Measurements from ENCODE around the gene EMX1.

EMX1 gene

GRCh38 chr2:72938455-72938854, 21.1 kb downstream of the EMX1 start:
- ATAC-seq (ENCODE audit: low read depth) (no peak), DNase-seq (ENCODE audit: low spot score in 2 of 2) (no peak)
- Mint-ChIP-seq H3K4me3 (no peak overlapping the region), H3K4me1 (no peaks in the 10 kb centered on the region), H3K9me3 (no peaks in the 10 kb centered on the region), H3K36me3 (no peaks in the 10 kb centered on the region), H3K27me3 (peaks cover 16% of the 10 kb centered on the region), H3K27ac (no peak overlapping the region)

DNA sequence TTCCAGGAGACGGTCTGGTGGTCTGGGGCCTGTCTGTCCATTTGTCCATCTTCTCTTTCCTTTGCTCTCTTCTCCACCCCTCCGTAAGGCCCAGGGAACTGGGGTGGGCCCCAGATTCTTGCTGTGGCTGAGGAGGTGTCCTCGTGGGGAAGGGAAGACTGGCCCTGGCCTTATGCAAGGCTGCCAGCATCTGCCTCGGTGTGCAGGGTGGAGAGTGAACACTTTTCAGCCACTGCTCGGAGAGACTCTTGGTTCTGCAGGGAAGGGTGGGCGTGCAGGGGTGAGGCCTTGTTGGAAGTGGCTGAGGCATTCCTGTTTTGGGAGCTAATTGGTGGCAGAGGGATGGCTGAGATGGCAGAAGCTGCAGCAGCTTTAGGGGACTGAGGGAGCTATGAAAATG, 23.0 kb downstream of the EMX1 start:
- Mint-ChIP-seq H3K9me3 (no peaks in the 10 kb centered on the region), H3K4me1 (no peaks in the 10 kb centered on the region), H3K27ac (no peak overlapping the region), H3K4me3 (no peak overlapping the region), H3K36me3 (peaks cover 3% of the 10 kb centered on the region), H3K27me3 (peaks cover 11% of the 10 kb centered on the region)
- ATAC-seq (ENCODE audit: low read depth) (no peak), DNase-seq (ENCODE audit: low spot score in 2 of 2) (no peak)

DNA sequence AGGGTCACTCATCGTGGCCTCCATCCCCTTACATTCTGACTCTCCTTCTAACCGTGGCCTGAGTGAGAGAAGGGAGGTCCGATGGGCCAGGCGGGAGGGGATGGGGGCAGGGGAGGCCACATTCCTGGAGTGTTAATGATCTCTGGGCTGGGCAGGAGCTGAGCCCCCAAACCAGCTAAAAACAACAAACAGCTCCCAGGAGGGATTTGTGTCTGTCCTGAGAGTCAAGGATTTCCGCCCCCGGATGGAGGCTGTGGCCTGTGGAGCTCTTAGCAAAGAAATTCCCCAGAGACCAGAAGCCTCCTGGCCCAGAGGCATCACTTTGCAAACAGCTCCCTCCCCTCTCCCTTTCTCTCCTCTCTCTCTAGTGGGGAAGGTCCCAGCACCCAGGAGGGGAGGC, 23.5 kb downstream of the EMX1 start:
- peaks cover 5% of the 10 kb centered on the region for H3K36me3 Mint-ChIP-seq
- H3K9me3 Mint-ChIP-seq = no peaks in the 10 kb centered on the region
- DNase-seq (ENCODE audit: low spot score in 2 of 2) (no peak), ATAC-seq (ENCODE audit: low read depth) (no peak)
- no peak overlapping the region for H3K27ac Mint-ChIP-seq
- no peaks in the 10 kb centered on the region for H3K4me1 Mint-ChIP-seq
- peaks cover 7% of the 10 kb centered on the region for H3K27me3 Mint-ChIP-seq
- no peak overlapping the region for H3K4me3 Mint-ChIP-seq

DNA sequence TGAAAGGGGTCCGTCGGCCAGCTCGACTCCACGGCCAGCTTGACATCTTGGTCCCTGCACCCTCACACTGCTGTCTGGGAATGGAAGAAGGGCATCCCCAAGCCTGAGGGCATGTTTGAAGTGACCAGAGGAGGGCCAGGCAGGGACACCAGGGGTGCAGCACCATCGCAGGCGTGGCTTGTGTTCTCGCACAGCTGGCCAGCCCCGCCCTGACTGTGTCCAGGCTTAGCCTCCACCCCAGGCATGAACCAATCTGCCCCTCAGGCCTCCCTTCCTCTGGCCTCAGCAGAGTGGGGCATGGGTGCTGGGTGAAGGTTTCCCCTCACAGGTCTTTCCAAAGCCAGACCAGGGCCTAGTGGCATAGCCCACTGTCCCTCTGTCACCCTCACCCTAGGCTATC, 25.0 kb downstream of the EMX1 start:
- no peaks in the 10 kb centered on the region for H3K4me1 Mint-ChIP-seq
- peaks cover 4% of the 10 kb centered on the region for H3K27me3 Mint-ChIP-seq
- no peaks in the 10 kb centered on the region for H3K9me3 Mint-ChIP-seq
- H3K4me3 Mint-ChIP-seq = no peak overlapping the region
- peaks cover 5% of the 10 kb centered on the region for H3K36me3 Mint-ChIP-seq
- ATAC-seq (ENCODE audit: low read depth) (no peak), DNase-seq (ENCODE audit: low spot score in 2 of 2) (no peak)
- no peak overlapping the region for H3K27ac Mint-ChIP-seq

DNA sequence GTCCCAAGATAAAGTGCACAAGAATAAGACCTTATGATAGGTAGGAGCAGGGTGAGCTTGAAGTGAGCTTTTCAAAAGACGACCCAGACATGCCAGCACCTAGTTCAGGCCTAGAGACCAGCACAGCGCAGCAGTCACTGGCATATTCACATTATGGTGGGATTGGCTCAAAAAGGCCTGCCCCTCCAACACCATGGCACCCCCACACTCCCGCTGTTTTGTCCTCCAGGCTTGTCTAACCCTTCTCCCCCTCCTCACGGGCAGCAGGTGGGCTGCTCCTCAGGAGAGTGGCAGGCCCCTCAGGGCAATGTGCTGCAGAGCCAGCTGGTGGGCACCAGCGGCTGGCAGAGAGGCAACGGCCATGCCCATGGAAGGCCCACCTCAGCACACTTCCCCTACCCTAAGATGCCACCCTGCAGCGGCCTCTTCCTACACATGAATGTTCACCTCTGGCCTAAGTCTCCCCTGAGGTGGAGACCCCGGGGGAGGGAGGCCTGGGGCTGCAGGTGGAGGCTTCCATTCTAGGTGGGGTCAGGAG, 25.6 kb downstream of the EMX1 start:
- Mint-ChIP-seq H3K27me3 (peaks cover 1% of the 10 kb centered on the region), H3K27ac (no peak overlapping the region), H3K9me3 (no peaks in the 10 kb centered on the region), H3K4me1 (no peaks in the 10 kb centered on the region), H3K4me3 (no peak overlapping the region), H3K36me3 (peaks cover 5% of the 10 kb centered on the region)
- ATAC-seq (ENCODE audit: low read depth) = no peak
- DNase-seq (ENCODE audit: low spot score in 2 of 2) = no peak

- DNase-seq (ENCODE audit: low spot score in 2 of 2) (no peak), ATAC-seq (ENCODE audit: low read depth) (no peak)
- no peaks in the 10 kb centered on the region for H3K9me3 Mint-ChIP-seq
- H3K27me3 Mint-ChIP-seq = no peaks in the 10 kb centered on the region
- peaks cover 5% of the 10 kb centered on the region for H3K36me3 Mint-ChIP-seq
- H3K4me3 Mint-ChIP-seq = no peak overlapping the region
- no peaks in the 10 kb centered on the region for H3K4me1 Mint-ChIP-seq
- H3K27ac Mint-ChIP-seq = no peak overlapping the region
Observed at GRCh38 chr2:72943540-72944395, 26.4 kb downstream of the EMX1 start.

GRCh38 chr2:72944804-72945449, 27.6 kb downstream of the EMX1 start:
- ATAC-seq (ENCODE audit: low read depth) (no peak), DNase-seq (ENCODE audit: low spot score in 2 of 2) (no peak)
- Mint-ChIP-seq H3K27me3 (peaks cover 2% of the 10 kb centered on the region), H3K4me3 (no peak overlapping the region), H3K27ac (no peak overlapping the region), H3K9me3 (no peaks in the 10 kb centered on the region), H3K36me3 (peaks cover 5% of the 10 kb centered on the region), H3K4me1 (no peaks in the 10 kb centered on the region)

DNA sequence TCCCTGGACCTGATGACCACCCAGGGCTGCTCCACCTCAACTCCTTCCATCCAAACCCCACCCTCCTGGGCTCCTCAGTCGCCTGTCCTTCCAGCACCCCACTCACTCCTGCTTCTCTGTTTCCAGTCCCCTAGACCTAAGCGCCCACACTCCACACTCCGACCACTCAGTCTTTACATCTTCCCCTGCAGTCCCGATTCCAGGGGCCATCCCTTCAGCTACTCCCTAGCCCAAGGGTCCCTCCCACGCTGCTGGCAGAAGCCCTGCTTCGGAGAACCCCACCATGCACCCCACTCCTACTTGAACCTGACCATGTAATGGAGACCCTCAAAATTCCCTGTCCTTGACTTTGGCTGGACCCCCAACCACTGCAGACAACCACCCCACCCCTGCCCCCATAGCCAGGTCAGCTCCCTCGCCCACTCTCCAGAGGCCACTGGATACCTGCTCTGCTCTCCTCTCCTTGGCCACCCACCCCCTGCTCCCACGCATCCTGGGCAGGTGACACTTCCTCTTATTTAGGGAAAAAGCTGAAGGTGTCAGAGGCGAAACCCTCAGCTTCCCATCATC, 28.2 kb downstream of the EMX1 start:
- Mint-ChIP-seq H3K27ac (no peak overlapping the region), H3K36me3 (peaks cover 5% of the 10 kb centered on the region), H3K27me3 (peaks cover 2% of the 10 kb centered on the region), H3K4me3 (no peak overlapping the region), H3K9me3 (no peaks in the 10 kb centered on the region), H3K4me1 (no peaks in the 10 kb centered on the region)
- DNase-seq (ENCODE audit: low spot score in 2 of 2) (no peak), ATAC-seq (ENCODE audit: low read depth) (no peak)

DNA sequence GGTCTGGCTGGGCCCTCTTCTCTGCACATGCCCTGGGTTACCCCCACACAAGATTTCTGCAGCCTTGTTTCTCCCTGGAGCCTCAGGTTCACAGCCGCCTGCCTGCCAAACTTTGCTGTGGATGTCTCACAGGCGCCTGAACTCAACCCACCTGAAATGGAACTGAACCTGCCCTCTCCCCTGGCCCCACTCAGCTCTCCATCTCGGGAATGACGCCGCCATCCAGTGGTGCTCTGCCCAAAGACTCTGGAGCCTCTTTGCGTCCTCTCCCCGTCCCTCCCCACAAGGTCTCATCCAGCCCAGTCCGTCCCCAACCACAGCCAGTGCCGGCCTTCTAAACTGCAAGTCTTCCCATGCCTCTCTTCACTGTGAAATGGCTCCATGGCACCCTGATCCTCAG, 29.1 kb downstream of the EMX1 start:
- no peaks in the 10 kb centered on the region for H3K4me1 Mint-ChIP-seq
- peaks cover 5% of the 10 kb centered on the region for H3K36me3 Mint-ChIP-seq
- H3K27me3 Mint-ChIP-seq = peaks cover 2% of the 10 kb centered on the region
- ATAC-seq (ENCODE audit: low read depth) (no peak), DNase-seq (ENCODE audit: low spot score in 2 of 2) (no peak)
- H3K9me3 Mint-ChIP-seq = no peaks in the 10 kb centered on the region
- no peak overlapping the region for H3K4me3 Mint-ChIP-seq
- H3K27ac Mint-ChIP-seq = no peak overlapping the region

DNA sequence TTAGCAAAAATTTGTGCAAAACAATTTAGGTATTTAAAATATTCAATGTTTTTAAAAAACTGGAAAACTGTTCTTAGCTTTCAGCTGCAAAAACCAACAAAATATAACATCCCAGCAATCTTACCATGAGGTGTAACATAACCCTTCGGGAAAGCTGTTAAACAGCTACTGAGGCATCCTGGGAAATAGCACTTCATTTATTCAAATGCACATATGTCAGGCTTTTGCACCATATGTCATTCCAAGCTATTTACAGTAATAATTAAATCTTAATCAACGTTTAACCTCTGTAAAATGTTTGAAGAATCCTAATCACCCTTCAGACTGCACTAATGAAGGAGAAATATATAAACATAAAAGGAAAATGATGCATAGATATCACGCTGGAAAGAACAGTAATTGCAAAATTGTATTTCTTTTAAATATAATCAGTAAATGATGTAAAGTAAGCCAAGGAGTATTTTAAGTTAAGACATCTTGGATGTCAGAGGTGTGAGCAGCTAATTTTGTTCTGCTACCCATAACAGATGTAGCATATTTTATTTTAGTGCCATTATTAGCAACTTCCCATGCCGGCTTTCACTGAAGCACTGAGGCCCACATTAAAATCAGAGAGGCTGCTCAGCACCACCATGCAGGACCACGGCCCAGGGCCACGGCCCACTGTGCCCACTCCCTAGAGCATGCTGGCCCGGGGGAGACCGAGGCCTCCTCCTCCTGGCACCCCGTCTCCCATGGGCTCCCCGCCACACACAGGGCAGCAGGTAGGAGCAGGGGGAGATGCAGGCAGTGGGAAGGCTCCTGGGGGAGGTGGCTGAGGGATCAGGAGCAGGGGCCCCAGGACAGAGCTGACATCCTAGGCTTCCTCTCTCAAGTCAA, 30.9 kb downstream of the EMX1 start:
- no peak for DNase-seq (ENCODE audit: low spot score in 2 of 2)
- Mint-ChIP-seq H3K4me3 (no peak overlapping the region), H3K27me3 (peaks cover 2% of the 10 kb centered on the region), H3K36me3 (peaks cover 5% of the 10 kb centered on the region), H3K4me1 (no peaks in the 10 kb centered on the region), H3K9me3 (no peaks in the 10 kb centered on the region), H3K27ac (no peak overlapping the region)
- ATAC-seq (ENCODE audit: low read depth) = no peak

GRCh38 chr2:72949045-72949444, 31.7 kb downstream of the EMX1 start:
- Mint-ChIP-seq H3K27ac (no peak overlapping the region), H3K4me3 (no peak overlapping the region), H3K27me3 (peaks cover 2% of the 10 kb centered on the region), H3K36me3 (peaks cover 5% of the 10 kb centered on the region), H3K9me3 (no peaks in the 10 kb centered on the region), H3K4me1 (no peaks in the 10 kb centered on the region)
- ATAC-seq (ENCODE audit: low read depth) (no peak), DNase-seq (ENCODE audit: low spot score in 2 of 2) (no peak)

DNA sequence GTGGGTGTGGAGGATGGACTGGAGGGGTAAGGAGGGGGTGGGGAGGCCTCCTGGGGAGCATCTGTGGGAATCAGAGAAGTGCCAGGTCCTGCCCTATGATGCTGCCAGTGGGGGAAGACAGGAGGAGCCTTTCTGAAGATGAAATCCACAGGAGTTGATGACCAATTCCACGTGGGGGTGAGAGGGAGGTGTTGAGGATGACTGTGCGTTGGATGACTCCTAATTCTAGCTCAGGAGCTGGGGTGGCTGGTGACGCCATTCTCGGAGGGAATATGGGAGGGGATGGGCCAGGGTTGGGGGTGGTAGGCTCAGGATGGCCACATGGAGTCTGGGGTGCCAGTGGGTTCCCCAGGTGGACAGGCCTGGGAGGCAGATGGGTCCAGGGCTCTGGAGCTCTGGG, 32.3 kb downstream of the EMX1 start:
- Mint-ChIP-seq H3K4me1 (no peaks in the 10 kb centered on the region), H3K27me3 (peaks cover 2% of the 10 kb centered on the region), H3K27ac (no peak overlapping the region), H3K4me3 (no peak overlapping the region), H3K36me3 (peaks cover 5% of the 10 kb centered on the region), H3K9me3 (no peaks in the 10 kb centered on the region)
- no peak for DNase-seq (ENCODE audit: low spot score in 2 of 2)
- ATAC-seq (ENCODE audit: low read depth) = no peak

- Mint-ChIP-seq H3K4me3 (no peak overlapping the region), H3K4me1 (no peaks in the 10 kb centered on the region), H3K27me3 (peaks cover 2% of the 10 kb centered on the region), H3K27ac (no peak overlapping the region), H3K9me3 (no peaks in the 10 kb centered on the region), H3K36me3 (peaks cover 2% of the 10 kb centered on the region)
- ATAC-seq (ENCODE audit: low read depth) = no peak
- DNase-seq (ENCODE audit: low spot score in 2 of 2) = no peak
Observed at GRCh38 chr2:72950558-72951255, 33.4 kb downstream of the EMX1 start.

Measured in memory B cell (primary cell).